Measurements from ENCODE around the gene LYRM9. TPM values are rescaled to one million over a fixed set of nuclear protein-coding genes. Genes with fewer than 3 reads are reported as not detected.

LYRM9 gene
- total and polyA plus RNA-seq, 2 donors (not counting 1 experiment from before 2014, with no cell fraction given), result 9.7 to 13.7 TPM

DNA sequence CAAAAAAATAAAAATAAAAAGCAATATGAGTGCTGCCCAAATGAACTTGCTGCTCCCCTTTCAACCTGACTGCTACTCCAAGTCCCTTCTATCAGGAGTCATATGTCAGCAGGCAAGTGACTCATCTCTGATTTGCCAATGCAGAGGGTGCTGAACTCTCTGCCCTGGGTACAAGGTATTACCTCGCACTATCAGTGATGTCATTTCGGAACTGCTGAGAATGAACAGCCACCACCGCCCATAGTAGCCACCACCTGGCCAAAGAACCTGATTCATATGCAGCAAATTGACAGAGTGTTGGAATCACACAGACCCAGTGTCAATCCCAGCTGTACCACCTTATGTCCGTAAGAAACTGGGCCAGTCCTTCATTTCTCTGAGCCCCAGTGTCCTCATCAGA, 31.2 kb downstream of the LYRM9 start:
- no peaks in the 10 kb centered on the region for H3K4me1 ChIP-seq (ENCODE audit: control insufficient read depth, extremely low read depth, insufficient read depth, low read length)
- H3K9ac ChIP-seq (ENCODE audit: insufficient read depth, low read length), result no peak overlapping the region
- no peak overlapping the region for H3K27ac ChIP-seq (ENCODE audit: insufficient read depth, low read length)
- H3K27me3 ChIP-seq (ENCODE audit: control insufficient read depth, insufficient read depth, low read length), result no peaks in the 10 kb centered on the region
- H3K36me3 ChIP-seq (ENCODE audit: control insufficient read depth, insufficient read depth, low read length), result no peaks in the 10 kb centered on the region
- H2AFZ ChIP-seq (ENCODE audit: low read length), result no peak overlapping the region
- H4K20me1 ChIP-seq (ENCODE audit: control insufficient read depth, extremely low read depth, insufficient read depth, low read length), result no peaks in the 10 kb centered on the region
- no peak for TF ChIP-seq CTCF (conservative IDR thresholded peaks at IDR 0.05 in 1 of 2, IDR thresholded peaks at IDR 0.05 in 1 of 2; ENCODE audit: low read depth in 1 of 2, low read length in 2 of 2)
- TF ChIP-seq EZH2 (IDR thresholded peaks at IDR 0.05; ENCODE audit: low read length, missing control alignments), result no peak
- no peak for DNase-seq (ENCODE audit: low read depth in 2 of 2)
- no peak overlapping the region for H3K4me3 ChIP-seq (replicated peaks in 1 of 4; ENCODE audit: control extremely low read depth in 1 of 4, insufficient read depth in 1 of 4, low read depth in 3 of 4, low read length in 4 of 4)
- H3K4me2 ChIP-seq (ENCODE audit: extremely low read depth, insufficient read depth, low read length), result no peak overlapping the region
- H3K79me2 ChIP-seq (ENCODE audit: control insufficient read depth, insufficient read depth, low read length), result no peaks in the 10 kb centered on the region
- no peaks in the 10 kb centered on the region for H3K9me3 ChIP-seq (ENCODE audit: control insufficient read depth, insufficient read depth, low read depth, low read length)

GRCh38 chr17:27860971-27861664, 32.0 kb downstream of the LYRM9 start:
- Histone ChIP-seq H4K20me1 (ENCODE audit: control insufficient read depth, extremely low read depth, insufficient read depth, low read length) (no peaks in the 10 kb centered on the region), H3K4me2 (ENCODE audit: extremely low read depth, insufficient read depth, low read length) (no peak overlapping the region), H3K27me3 (ENCODE audit: control insufficient read depth, insufficient read depth, low read length) (no peaks in the 10 kb centered on the region), H3K9me3 (ENCODE audit: control insufficient read depth, insufficient read depth, low read depth, low read length) (no peaks in the 10 kb centered on the region), H3K79me2 (ENCODE audit: control insufficient read depth, insufficient read depth, low read length) (no peaks in the 10 kb centered on the region), H3K27ac (ENCODE audit: insufficient read depth, low read length) (no peak overlapping the region), H3K9ac (ENCODE audit: insufficient read depth, low read length) (no peak overlapping the region), H3K4me1 (ENCODE audit: control insufficient read depth, extremely low read depth, insufficient read depth, low read length) (no peaks in the 10 kb centered on the region), H2AFZ (ENCODE audit: low read length) (no peak overlapping the region), H3K36me3 (ENCODE audit: control insufficient read depth, insufficient read depth, low read length) (no peaks in the 10 kb centered on the region), H3K4me3 (replicated peaks in 1 of 4; ENCODE audit: control extremely low read depth in 1 of 4, insufficient read depth in 1 of 4, low read depth in 3 of 4, low read length in 4 of 4) (no peak overlapping the region)
- no peak for DNase-seq (ENCODE audit: low read depth in 2 of 2)
- TF ChIP-seq CTCF (conservative IDR thresholded peaks at IDR 0.05 in 1 of 2, IDR thresholded peaks at IDR 0.05 in 1 of 2; ENCODE audit: low read depth in 1 of 2, low read length in 2 of 2) (no peak), EZH2 (IDR thresholded peaks at IDR 0.05; ENCODE audit: low read length, missing control alignments) (no peak)

DNA sequence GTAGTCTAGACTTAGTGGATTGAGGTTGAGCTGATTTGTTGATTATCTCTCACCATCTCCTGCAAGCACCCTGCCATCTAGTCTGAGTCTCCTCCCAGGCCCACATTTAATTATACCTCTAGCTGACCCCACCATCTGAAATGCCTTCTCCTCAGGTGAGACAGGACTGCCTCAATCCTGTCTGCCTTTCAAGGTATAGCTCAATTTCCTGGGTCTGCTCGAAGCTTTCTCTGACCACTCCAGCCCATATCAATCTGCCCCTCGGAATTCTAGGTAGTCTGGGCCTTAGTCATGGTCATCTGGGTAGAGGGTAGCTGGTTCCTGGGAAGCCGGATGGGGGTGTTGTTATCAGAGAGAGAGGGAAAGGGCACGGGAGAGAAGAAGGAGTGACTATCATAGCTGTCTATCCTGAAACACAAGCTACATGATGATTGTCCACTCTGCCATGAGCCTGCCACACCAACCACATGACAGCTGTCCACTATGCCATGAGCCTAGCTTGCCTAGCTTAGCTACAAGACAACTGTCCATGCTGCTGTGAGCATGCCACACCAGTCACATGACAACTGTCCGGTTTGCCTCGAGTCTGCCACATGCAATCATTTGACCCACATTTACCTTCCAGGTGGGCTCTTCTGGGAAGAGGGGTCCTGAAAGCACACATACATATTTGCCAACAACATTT, 34.4 kb downstream of the LYRM9 start:
- DNase-seq (ENCODE audit: low read depth in 2 of 2), result no peak
- TF ChIP-seq CTCF (conservative IDR thresholded peaks at IDR 0.05 in 1 of 2, IDR thresholded peaks at IDR 0.05 in 1 of 2; ENCODE audit: low read depth in 1 of 2, low read length in 2 of 2), result no peak
- TF ChIP-seq EZH2 (IDR thresholded peaks at IDR 0.05; ENCODE audit: low read length, missing control alignments), result no peak

More for the DNA sequence above, 34.4 kb downstream of the LYRM9 start:
- Histone ChIP-seq H3K9me3 (ENCODE audit: control insufficient read depth, insufficient read depth, low read depth, low read length) (no peaks in the 10 kb centered on the region), H3K9ac (ENCODE audit: insufficient read depth, low read length) (no peak overlapping the region), H3K4me1 (ENCODE audit: control insufficient read depth, extremely low read depth, insufficient read depth, low read length) (no peaks in the 10 kb centered on the region), H2AFZ (ENCODE audit: low read length) (no peak overlapping the region), H3K27ac (ENCODE audit: insufficient read depth, low read length) (no peak overlapping the region), H3K4me3 (replicated peaks in 1 of 4; ENCODE audit: control extremely low read depth in 1 of 4, insufficient read depth in 1 of 4, low read depth in 3 of 4, low read length in 4 of 4) (no peak overlapping the region), H3K4me2 (ENCODE audit: extremely low read depth, insufficient read depth, low read length) (no peak overlapping the region), H3K27me3 (ENCODE audit: control insufficient read depth, insufficient read depth, low read length) (no peaks in the 10 kb centered on the region), H3K79me2 (ENCODE audit: control insufficient read depth, insufficient read depth, low read length) (no peaks in the 10 kb centered on the region), H3K36me3 (ENCODE audit: control insufficient read depth, insufficient read depth, low read length) (no peaks in the 10 kb centered on the region), H4K20me1 (ENCODE audit: control insufficient read depth, extremely low read depth, insufficient read depth, low read length) (no peaks in the 10 kb centered on the region)
